ENCODE data around the gene ECPAS. TPM values are rescaled to one million over a fixed set of nuclear protein-coding genes. Genes with fewer than 3 reads are reported as not detected.
A peak's percentile ranks its signal among the peaks of the same experiment; 100 is the strongest.

Gene ECPAS
- total and polyA plus RNA-seq, 4 donors: 17.4 to 93.2 (median 47.2) TPM

- no peaks in the 10 kb centered on the region for H3K27me3 ChIP-seq (ENCODE audit: control insufficient read depth in 3 of 3, insufficient read depth in 3 of 3, low read length in 2 of 3)
- WGBS, 2 donors: 97% methylated on average over 4 of the region's 4 CpGs
- TF ChIP-seq CTCF (IDR thresholded peaks at IDR 0.05; ENCODE audit: control extremely low read depth, extremely low read depth): no peak
- no peak overlapping the region for H3K9ac ChIP-seq (ENCODE audit: insufficient read depth in 1 of 2, low read length in 2 of 2)
- no peak overlapping the region for H3K27ac ChIP-seq (ENCODE audit: low read depth in 1 of 2, low read length in 1 of 2)
- DNase-seq: no peak
- ATAC-seq (ENCODE audit: insufficient read depth, low FRiP score): no peak
- H3K4me1 ChIP-seq (ENCODE audit: control insufficient read depth in 5 of 5, insufficient read depth in 5 of 5, low read length in 5 of 5): no peaks in the 10 kb centered on the region
- H3K4me3 ChIP-seq: no peak overlapping the region
- peaks cover 34 to 53% (median 43%) of the 10 kb centered on the region in 4 donors for H3K36me3 ChIP-seq (ENCODE audit: control insufficient read depth in 4 of 4, insufficient read depth in 4 of 4, low read length in 4 of 4)
- no peaks in the 10 kb centered on the region for H3K9me3 ChIP-seq (ENCODE audit: control insufficient read depth in 4 of 4, insufficient read depth in 3 of 4, low read length in 3 of 4)
Observed at GRCh38 chr9:111389406-111389805, 94.8 kb downstream of the ECPAS start.

DNA sequence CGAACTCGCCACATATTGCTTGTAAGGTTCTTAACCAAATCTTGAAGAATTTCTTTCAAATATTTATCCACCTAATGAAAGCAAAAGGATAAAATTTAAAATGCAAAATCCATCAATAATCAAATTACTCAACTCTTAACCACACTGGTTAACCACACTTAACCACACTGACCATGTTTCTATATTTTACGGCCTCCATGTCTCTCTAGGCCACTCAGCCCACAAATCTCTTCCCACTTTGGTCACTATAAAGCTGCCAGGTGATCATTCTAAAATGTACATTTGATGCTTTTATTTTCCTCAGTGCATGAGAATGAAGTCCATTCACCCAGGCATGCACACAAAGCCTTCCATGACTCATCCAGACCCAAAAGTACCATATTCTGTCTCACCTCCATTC, 97.8 kb downstream of the ECPAS start:
- ATAC-seq (ENCODE audit: insufficient read depth, low FRiP score) (no peak), DNase-seq (no peak)
- no peaks in the 10 kb centered on the region for H3K27me3 ChIP-seq (ENCODE audit: control insufficient read depth in 3 of 3, insufficient read depth in 3 of 3, low read length in 2 of 3)
- H3K4me3 ChIP-seq: no peak overlapping the region
- H3K4me1 ChIP-seq (ENCODE audit: control insufficient read depth in 5 of 5, insufficient read depth in 5 of 5, low read length in 5 of 5): peaks cover 0 to 3% (median 0%) of the 10 kb centered on the region in 5 donors
- 80 to 87% methylated on average over 3 of the region's 3 CpGs for WGBS, 2 donors
- H3K9me3 ChIP-seq (ENCODE audit: control insufficient read depth in 4 of 4, insufficient read depth in 3 of 4, low read length in 3 of 4): no peaks in the 10 kb centered on the region
- peaks cover 31 to 48% (median 41%) of the 10 kb centered on the region in 4 donors for H3K36me3 ChIP-seq (ENCODE audit: control insufficient read depth in 4 of 4, insufficient read depth in 4 of 4, low read length in 4 of 4)
- H3K9ac ChIP-seq (ENCODE audit: insufficient read depth in 1 of 2, low read length in 2 of 2): no peak overlapping the region
- no peak for TF ChIP-seq CTCF (IDR thresholded peaks at IDR 0.05; ENCODE audit: control extremely low read depth, extremely low read depth)
- H3K27ac ChIP-seq (ENCODE audit: low read depth in 1 of 2, low read length in 1 of 2): no peak overlapping the region

DNA sequence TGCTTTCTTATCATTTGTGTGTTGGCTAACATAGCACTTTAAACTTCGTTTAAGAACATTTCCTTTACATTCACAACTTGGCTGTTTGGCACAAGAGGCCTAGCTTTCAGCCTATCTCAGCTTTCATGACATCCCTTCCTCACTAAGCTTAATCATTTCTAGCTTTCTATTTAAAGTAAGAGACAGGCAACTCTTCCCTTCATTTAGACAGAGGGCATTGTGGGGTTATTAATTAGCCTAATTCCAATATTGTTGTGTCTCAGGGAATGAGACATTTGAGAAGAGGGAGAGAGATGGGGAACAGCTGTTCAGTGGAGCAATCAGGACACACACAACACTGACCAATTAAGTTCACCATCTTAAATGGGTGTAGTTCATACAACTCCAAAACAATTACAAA, 103.2 kb downstream of the ECPAS start:
- Histone ChIP-seq H3K4me3 (no peak overlapping the region), H3K36me3 (ENCODE audit: control insufficient read depth in 4 of 4, insufficient read depth in 4 of 4, low read length in 4 of 4) (peaks cover 12 to 34% (median 21%) of the 10 kb centered on the region in 4 donors), H3K9me3 (ENCODE audit: control insufficient read depth in 4 of 4, insufficient read depth in 3 of 4, low read length in 3 of 4) (no peaks in the 10 kb centered on the region), H3K27me3 (ENCODE audit: control insufficient read depth in 3 of 3, insufficient read depth in 3 of 3, low read length in 2 of 3) (no peaks in the 10 kb centered on the region), H3K27ac (ENCODE audit: low read depth in 1 of 2, low read length in 1 of 2) (no peak overlapping the region), H3K9ac (ENCODE audit: insufficient read depth in 1 of 2, low read length in 2 of 2) (no peak overlapping the region), H3K4me1 (ENCODE audit: control insufficient read depth in 5 of 5, insufficient read depth in 5 of 5, low read length in 5 of 5) (peaks cover 0 to 16% (median 0%) of the 10 kb centered on the region in 5 donors)
- no peak for TF ChIP-seq CTCF (IDR thresholded peaks at IDR 0.05; ENCODE audit: control extremely low read depth, extremely low read depth)
- ATAC-seq (ENCODE audit: insufficient read depth, low FRiP score) (no peak), DNase-seq (peak in 2 of 3 donors; percentile 60 to 69)
- 65 to 84% methylated on average over 1 of the region's 1 CpG for WGBS, 2 donors
